Endodermal cell (in vitro differentiated cells): Measurements from ENCODE around the gene GNB1L. TPM values are rescaled to one million over a fixed set of nuclear protein-coding genes. Genes with fewer than 3 reads are reported as not detected.

ENCODE experiments used
- DNase-seq: peaks from one replicate; pipeline ENCODE4 v3.0.0-alpha.2; 2017
- H3K27ac ChIP-seq: 2 replicates; pipeline ENCODE4 v1.5.1; 2013; ENCODE audit warnings: mild to moderate bottlenecking, low read depth, low read length, moderate library complexity
- H3K27me3 ChIP-seq: 2 replicates; pipeline ENCODE4 v1.6.1; 2013; ENCODE audit warnings: mild to moderate bottlenecking, low read length, moderate library complexity; ENCODE audit not compliant: insufficient read depth, control insufficient read depth, poor library complexity, severe bottlenecking
- H3K36me3 ChIP-seq: 2 replicates; pipeline ENCODE4 v1.7.0; 2013; ENCODE audit warnings: mild to moderate bottlenecking, low read length, moderate library complexity; ENCODE audit not compliant: control insufficient read depth, insufficient read depth
- H3K4me1 ChIP-seq: one replicate; pipeline ENCODE4 v1.7.0; 2013; ENCODE audit warnings: low read length; ENCODE audit not compliant: control insufficient read depth, insufficient read depth
- H3K4me3 ChIP-seq: 2 replicates; pipeline ENCODE4 v1.5.1; 2013; ENCODE audit warnings: mild to moderate bottlenecking, low read length, moderate library complexity
- H3K9ac ChIP-seq: 2 replicates; pipeline ENCODE4 v1.6.1; 2013; ENCODE audit warnings: mild to moderate bottlenecking, low read length, moderate library complexity; ENCODE audit not compliant: poor library complexity, severe bottlenecking; ENCODE audit errors: extremely low read depth
- H3K9me3 ChIP-seq: 2 replicates; pipeline ENCODE4 v1.6.1; 2013; ENCODE audit warnings: mild to moderate bottlenecking, low read length, moderate library complexity; ENCODE audit not compliant: control insufficient read depth
- H3K27ac Mint-ChIP-seq: 2 replicates; pipeline ENCODE4 v1.8.0; 2020; ENCODE audit warnings: mixed read lengths
- H3K27me3 Mint-ChIP-seq: 2 replicates; pipeline ENCODE4 v1.8.0; 2021; ENCODE audit warnings: mild to moderate bottlenecking, mixed read lengths; ENCODE audit not compliant: insufficient read depth
- H3K36me3 Mint-ChIP-seq: 2 replicates; pipeline ENCODE4 v1.8.0; 2020; ENCODE audit warnings: low read depth, mixed read lengths
- H3K4me1 Mint-ChIP-seq: 2 replicates; pipeline ENCODE4 v1.8.0; 2020; ENCODE audit warnings: mixed read lengths
- H3K4me3 Mint-ChIP-seq: 2 replicates; pipeline ENCODE4 v1.8.0; 2020; ENCODE audit warnings: mild to moderate bottlenecking, moderate library complexity, mixed read lengths
- H3K9me3 Mint-ChIP-seq: 2 replicates; pipeline ENCODE4 v1.8.0; 2020; ENCODE audit warnings: mild to moderate bottlenecking, mixed read lengths
- WGBS, 2 experiments: methylation state at CpG; one replicate each; pipeline versions ENCODE4 v1.1.5 to v1.1.7; 2013; ENCODE audit warnings: missing lambda C conversion rate in 2 of 2, mixed read lengths in 1 of 2; ENCODE audit not compliant: insufficient coverage in 1 of 2, insufficient read length in 1 of 2; 5-methylcytosine and 5-hydroxymethylcytosine counted together
- total RNA-seq, 2 donors: library from RNA; stranded (reverse); fragmentation: NEBNext Ultra II Directional in 1 of 2; extraction: Animal tissue kit (Norgen Biotek cat#: 25700) in 1 of 2; gene quantifications; 2 replicates in 1 of 2; 3 replicates in 1 of 2; pipeline ENCODE4 v1.2.1, GENCODE V29; 2021
- TF ChIP-seq, protein P1 (sequence below): fragments of 200-600 bp; sonication (generic); conservative IDR thresholded peaks from 2 replicates; pipeline ENCODE4 v1.5.0; 2021; ENCODE audit warnings: antibody characterized with exemption, mild to moderate bottlenecking

The GNB1L gene
- total RNA-seq, 2 donors from 2014 or later, result 9.5 to 12.2 TPM

DNA sequence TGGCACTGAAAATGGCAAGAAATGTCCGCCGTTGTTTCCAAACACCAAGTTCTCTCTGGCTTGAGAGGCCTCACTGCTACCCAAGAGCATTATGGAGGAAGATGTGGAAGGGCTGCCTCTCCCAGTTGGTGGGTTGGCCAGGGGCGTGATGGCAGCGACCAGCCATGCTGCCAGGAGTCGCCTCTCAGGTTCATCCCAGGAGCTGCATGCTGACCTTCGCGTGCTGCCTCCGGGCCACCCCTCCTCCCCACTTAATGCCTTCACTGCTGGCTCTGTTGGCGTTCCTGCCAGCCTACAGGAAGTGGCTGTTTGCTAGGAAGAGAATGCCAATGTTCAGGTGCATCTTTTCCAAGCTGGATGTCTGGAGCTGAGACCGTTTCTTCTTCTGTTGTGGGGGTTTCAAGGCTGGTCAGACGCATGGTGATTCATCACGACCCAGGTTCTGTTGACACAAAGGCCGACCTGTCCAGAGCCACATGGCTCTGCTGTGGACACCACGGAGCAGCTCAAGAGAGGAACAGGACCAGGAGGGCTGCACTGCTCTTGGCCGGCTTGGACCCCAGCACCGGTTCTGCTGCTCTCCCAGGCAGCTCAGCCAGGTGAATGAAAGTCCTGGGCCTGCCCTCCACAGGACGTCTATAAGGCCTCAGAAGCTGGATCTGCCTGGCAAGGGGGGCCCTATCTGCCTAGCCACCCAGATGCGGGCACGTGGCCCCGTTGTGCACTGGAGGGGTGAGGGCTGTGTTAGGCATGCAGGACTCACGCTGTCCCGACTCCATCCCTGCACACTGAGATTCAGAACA is 69.0 kb downstream of the GNB1L start:
- no peaks in the 10 kb centered on the region for H3K36me3 Mint-ChIP-seq
- H3K27ac Mint-ChIP-seq, result no peak overlapping the region
- H3K4me1 Mint-ChIP-seq, result no peaks in the 10 kb centered on the region
- H3K27me3 Mint-ChIP-seq, result no peaks in the 10 kb centered on the region
- Histone ChIP-seq H3K36me3 (no peaks in the 10 kb centered on the region), H3K27ac (no peak overlapping the region), H3K4me3 (no peak overlapping the region), H3K27me3 (no peaks in the 10 kb centered on the region), H3K9me3 (no peaks in the 10 kb centered on the region), H3K9ac (no peak overlapping the region), H3K4me1 (no peaks in the 10 kb centered on the region)
- H3K9me3 Mint-ChIP-seq, result no peaks in the 10 kb centered on the region
- 90 to 91% methylated on average over 17 to 22 of the region's 22 CpGs for WGBS, 2 experiments
- no peak for DNase-seq
- TF ChIP-seq, protein P1, sequence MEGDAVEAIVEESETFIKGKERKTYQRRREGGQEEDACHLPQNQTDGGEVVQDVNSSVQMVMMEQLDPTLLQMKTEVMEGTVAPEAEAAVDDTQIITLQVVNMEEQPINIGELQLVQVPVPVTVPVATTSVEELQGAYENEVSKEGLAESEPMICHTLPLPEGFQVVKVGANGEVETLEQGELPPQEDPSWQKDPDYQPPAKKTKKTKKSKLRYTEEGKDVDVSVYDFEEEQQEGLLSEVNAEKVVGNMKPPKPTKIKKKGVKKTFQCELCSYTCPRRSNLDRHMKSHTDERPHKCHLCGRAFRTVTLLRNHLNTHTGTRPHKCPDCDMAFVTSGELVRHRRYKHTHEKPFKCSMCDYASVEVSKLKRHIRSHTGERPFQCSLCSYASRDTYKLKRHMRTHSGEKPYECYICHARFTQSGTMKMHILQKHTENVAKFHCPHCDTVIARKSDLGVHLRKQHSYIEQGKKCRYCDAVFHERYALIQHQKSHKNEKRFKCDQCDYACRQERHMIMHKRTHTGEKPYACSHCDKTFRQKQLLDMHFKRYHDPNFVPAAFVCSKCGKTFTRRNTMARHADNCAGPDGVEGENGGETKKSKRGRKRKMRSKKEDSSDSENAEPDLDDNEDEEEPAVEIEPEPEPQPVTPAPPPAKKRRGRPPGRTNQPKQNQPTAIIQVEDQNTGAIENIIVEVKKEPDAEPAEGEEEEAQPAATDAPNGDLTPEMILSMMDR, result no peak
- no peak overlapping the region for H3K4me3 Mint-ChIP-seq

DNA sequence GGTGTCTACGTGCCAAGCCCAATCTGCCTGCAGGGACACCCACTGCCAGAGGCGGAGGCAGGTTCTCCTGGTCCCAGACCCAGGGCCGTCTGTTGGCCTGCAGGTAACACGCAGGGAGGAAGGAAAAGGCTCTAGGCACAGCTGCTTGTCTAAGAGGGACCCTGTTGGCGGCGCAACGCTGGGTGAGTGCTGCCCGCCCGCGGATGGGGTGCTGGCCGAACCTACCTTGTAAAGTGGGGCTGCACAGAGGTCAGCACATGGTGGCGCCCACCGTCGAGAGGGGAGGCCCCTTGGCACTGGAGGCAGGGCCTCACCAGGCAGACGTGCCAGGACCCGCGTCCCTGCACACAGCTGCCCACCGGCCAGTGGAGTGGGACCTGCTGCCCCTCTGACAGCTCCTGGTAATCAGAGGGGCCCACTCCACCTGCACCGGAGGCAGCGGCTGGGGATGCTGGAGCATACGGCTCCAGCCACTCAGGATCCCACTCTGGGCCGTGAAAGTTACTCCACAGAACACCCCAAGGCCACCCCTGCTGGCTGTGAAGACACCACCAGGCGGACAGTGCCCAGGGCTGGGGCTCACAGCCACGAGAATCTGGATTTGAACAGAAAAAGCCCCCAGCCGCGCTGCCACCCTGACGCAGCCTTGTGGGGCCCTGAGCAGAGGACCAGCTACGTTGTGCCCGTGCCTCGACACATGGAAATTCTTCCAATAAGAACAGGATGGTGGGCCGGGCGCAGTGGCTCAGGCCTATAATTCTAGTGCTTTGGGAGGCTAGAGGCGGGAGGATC is 70.1 kb downstream of the GNB1L start:
- whole genome bisulfite sequencing, 2 experiments, result 95 to 96% methylated on average over 23 to 33 of the region's 33 CpGs
- no peak for DNase-seq
- no peak overlapping the region for H3K27ac Mint-ChIP-seq
- TF ChIP-seq, protein P1, result no peak
- Histone ChIP-seq H3K4me1 (no peaks in the 10 kb centered on the region), H3K36me3 (no peaks in the 10 kb centered on the region), H3K27ac (no peak overlapping the region), H3K27me3 (no peaks in the 10 kb centered on the region), H3K4me3 (no peak overlapping the region), H3K9ac (no peak overlapping the region), H3K9me3 (no peaks in the 10 kb centered on the region)
- no peaks in the 10 kb centered on the region for H3K4me1 Mint-ChIP-seq
- no peaks in the 10 kb centered on the region for H3K9me3 Mint-ChIP-seq
- H3K4me3 Mint-ChIP-seq, result no peak overlapping the region
- H3K27me3 Mint-ChIP-seq, result peaks cover 1% of the 10 kb centered on the region
- no peaks in the 10 kb centered on the region for H3K36me3 Mint-ChIP-seq

DNA sequence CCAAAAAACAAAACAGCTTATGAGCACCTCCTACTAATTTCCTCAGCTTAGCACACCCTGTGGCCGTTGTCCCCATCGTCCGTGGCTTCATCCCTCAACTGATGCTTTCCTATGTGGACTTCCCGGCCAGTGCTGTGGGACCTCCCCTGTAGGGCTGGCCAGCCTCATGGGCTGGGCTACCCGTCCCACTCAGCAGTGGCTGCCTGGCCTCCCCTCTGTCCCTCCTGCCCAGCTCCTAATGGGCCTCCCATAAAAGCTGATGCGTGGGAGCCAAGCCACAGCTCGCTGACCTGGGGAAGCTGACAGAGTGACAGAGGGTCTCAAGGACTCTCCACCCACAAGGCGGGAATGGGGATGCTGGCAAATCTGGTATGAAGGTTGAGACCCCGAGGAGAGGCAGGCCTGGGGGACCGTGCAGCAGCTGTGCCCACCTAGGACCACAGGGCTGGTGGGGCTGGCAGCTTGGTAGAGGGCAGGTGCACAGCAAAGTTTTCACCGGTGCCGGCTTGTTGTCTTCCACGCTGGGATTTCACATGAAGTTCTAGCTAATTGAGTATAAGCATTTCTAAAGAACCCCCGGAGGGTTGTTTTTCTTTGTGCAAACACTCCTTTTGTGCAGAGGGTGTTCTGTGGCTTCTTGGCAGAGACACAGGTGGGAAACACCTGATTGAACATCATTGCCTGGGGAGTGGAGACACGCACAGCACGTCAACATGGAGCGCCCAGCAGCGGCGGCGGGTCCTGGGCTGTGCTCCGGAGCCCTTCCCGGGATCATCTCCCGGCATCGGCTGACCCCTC is 70.9 kb downstream of the GNB1L start:
- WGBS, 2 experiments, result 87 to 93% methylated on average over 16 to 24 of the region's 24 CpGs
- H3K9me3 ChIP-seq, result no peaks in the 10 kb centered on the region

More for the DNA sequence above, 70.9 kb downstream of the GNB1L start:
- Mint-ChIP-seq H3K9me3 (no peaks in the 10 kb centered on the region), H3K27ac (no peak overlapping the region), H3K4me3 (no peak overlapping the region), H3K36me3 (no peaks in the 10 kb centered on the region), H3K4me1 (no peaks in the 10 kb centered on the region), H3K27me3 (peaks cover 7% of the 10 kb centered on the region)
- H3K9ac ChIP-seq, result no peak overlapping the region
- no peak overlapping the region for H3K4me3 ChIP-seq
- H3K27ac ChIP-seq, result no peak overlapping the region
- H3K4me1 ChIP-seq, result no peaks in the 10 kb centered on the region
- no peaks in the 10 kb centered on the region for H3K36me3 ChIP-seq
- TF ChIP-seq, protein P1, result peak; percentile 23
- no peak for DNase-seq
- peaks cover 5% of the 10 kb centered on the region for H3K27me3 ChIP-seq
